ENCODE data around the gene TNN.

DNA sequence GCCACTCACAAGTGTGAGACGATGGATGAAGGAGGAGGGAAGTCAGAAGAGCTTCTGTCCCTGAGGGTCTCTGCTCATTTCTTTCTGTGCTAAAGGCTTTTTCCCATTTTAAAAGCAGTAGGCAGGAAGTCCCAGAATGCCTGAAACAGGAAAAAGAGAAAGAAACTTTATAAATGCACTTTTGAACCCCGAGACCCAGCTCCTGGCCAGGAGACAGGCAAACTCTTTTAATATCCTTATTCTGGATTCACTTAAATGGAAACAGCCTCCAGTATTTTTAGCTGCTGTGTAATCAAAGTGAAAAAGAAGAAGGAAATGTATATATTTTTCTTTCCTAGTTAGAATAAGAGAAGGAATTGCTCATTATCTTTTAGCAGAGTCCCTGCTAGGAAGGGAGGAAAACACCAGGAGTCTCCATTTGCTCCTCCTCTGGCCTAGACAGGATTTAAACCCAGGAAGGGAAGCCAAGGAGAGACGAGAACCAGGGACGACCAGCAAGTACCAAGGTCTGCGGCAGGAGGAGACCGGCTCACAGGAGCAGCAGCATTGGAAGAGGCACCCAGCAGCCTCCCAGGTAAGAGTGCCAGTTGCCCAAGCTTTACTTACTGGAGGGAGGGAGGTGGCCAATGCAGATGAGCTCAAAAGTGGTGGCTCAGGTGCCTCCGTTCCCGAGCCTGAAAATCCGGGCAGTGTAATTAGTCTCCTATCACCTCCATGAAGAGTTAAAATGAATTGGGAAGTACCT, at the start of gene TNN:
- no peak for TF ChIP-seq POLR2A (IDR thresholded peaks at IDR 0.05)
- TF ChIP-seq, protein P1, sequence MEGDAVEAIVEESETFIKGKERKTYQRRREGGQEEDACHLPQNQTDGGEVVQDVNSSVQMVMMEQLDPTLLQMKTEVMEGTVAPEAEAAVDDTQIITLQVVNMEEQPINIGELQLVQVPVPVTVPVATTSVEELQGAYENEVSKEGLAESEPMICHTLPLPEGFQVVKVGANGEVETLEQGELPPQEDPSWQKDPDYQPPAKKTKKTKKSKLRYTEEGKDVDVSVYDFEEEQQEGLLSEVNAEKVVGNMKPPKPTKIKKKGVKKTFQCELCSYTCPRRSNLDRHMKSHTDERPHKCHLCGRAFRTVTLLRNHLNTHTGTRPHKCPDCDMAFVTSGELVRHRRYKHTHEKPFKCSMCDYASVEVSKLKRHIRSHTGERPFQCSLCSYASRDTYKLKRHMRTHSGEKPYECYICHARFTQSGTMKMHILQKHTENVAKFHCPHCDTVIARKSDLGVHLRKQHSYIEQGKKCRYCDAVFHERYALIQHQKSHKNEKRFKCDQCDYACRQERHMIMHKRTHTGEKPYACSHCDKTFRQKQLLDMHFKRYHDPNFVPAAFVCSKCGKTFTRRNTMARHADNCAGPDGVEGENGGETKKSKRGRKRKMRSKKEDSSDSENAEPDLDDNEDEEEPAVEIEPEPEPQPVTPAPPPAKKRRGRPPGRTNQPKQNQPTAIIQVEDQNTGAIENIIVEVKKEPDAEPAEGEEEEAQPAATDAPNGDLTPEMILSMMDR (IDR thresholded peaks at IDR 0.05) = no peak

All from heart left ventricle (tissue), 13 donors.